HepG2 (cell line): ENCODE measurements around the gene ADAD2. TPM values are rescaled to one million over a fixed set of nuclear protein-coding genes. Genes with fewer than 3 reads are reported as not detected.

Experiments
- CREB3 ChIP-seq: sonication (generic); formaldehyde crosslinking; IDR thresholded peaks from 2 replicates; pipeline ENCODE4 v1.5.0; 2020; ENCODE audit warnings: missing genetic modification reagents
- MED13 ChIP-seq: sonication (generic); formaldehyde crosslinking; IDR thresholded peaks from 2 replicates; pipeline ENCODE4 v1.5.0; 2020; ENCODE audit warnings: missing genetic modification reagents
- MIER2 ChIP-seq: IDR thresholded peaks from 2 replicates; pipeline ENCODE4 v1.6.1; 2016; ENCODE audit warnings: missing biosample characterization, missing genetic modification reagents
- ZBTB40 ChIP-seq, 2 experiments: fragments of 450-650 bp in 1 of 2; sonication (generic) in 1 of 2; formaldehyde crosslinking in 1 of 2; IDR thresholded peaks; 2 replicates each; pipeline versions ENCODE4 v1.6.1 to v1.8.0; 2016 to 2022; ENCODE audit warnings: antibody characterized with exemption in 1 of 2, mild to moderate bottlenecking in 1 of 2, missing genetic modification reagents in 1 of 2
- ZNF34 ChIP-seq: sonication (generic); formaldehyde crosslinking; IDR thresholded peaks from 2 replicates; pipeline ENCODE4 v1.4.0; 2020; ENCODE audit warnings: mild to moderate bottlenecking, missing genetic modification reagents, borderline replicate concordance
- polyA plus RNA-seq, 8 experiments: library from polyadenylated mRNA; depleted of rRNA in 3 of 8; stranded (reverse) in 7 of 8; unstranded in 1 of 8; fragments of >200 nt; fragmentation: Illumina TruSeq in 4 of 8; extraction: Trizol in 4 of 8; gene quantifications; 2 replicates each; pipeline versions ENCODE4 v1.2.1 to v1.2.3, GENCODE V29; 2011 to 2016; ENCODE audit warnings: low read depth in 4 of 8, missing spikeins in 1 of 8, mixed read lengths in 1 of 8; ENCODE audit not compliant: insufficient read depth in 1 of 8
- total RNA-seq, 5 experiments: library from RNA; depleted of rRNA; stranded (reverse); fragments of >200 nt; fragmentation: Illumina TruSeq; extraction: Trizol; gene quantifications; 2 replicates each; pipeline ENCODE4 v1.2.3, GENCODE V29; 2016; ENCODE audit warnings: low read depth in 1 of 5

Gene ADAD2
- total and polyA plus RNA-seq, 2 of the 13 experiments (the other 11 are each of a cell fraction or from before 2014, with no cell fraction given), result not detected

- TF ChIP-seq ZBTB40 (IDR thresholded peaks at IDR 0.05), result no peak
- TF ChIP-seq ZBTB40 (CRISPR knock-in tag; IDR thresholded peaks at IDR 0.05), result no peak
- no peak for TF ChIP-seq MED13 (CRISPR knock-in tag)
- TF ChIP-seq ZNF34 (CRISPR knock-in tag), result no peak
- TF ChIP-seq CREB3 (CRISPR knock-in tag), result no peak
- TF ChIP-seq MIER2 (CRISPR knock-in tag), result no peak
- TF ChIP-seq, all 625 proteins: peak for 3
Observed at GRCh38 chr16:84214451-84215066, 23.6 kb downstream of the ADAD2 start (continued).
